Activated CD4-positive, alpha-beta T cell treated with anti-CD3 and anti-CD28 coated beads for 4 hours (primary cell): ENCODE data around the gene PNLDC1.

ENCODE experiments used
- DNase-seq, 2 donors: peaks; one replicate each; pipeline ENCODE4 v3.0.0-alpha.2; 2020

The PNLDC1 gene

DNA sequence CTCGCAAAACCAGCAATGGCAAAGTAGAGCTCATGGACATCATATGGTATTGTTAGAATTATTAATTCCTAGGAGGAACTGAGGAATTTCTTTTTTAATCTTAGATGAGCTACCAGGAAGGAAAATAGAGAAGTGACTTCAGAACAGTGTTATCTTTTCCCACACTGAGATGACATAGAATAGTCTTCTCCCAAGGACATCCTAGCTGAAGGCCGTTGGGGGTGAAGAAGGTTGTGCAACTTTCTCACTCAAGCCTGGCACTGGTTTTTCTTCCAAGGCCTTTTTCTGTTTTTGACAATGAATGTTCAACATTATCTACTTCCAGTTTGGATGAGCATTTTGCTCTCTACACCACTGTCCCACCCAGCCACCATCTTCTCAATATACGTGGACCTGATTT is 54.9 kb downstream of the PNLDC1 start:
- DNase-seq: no peak

DNA sequence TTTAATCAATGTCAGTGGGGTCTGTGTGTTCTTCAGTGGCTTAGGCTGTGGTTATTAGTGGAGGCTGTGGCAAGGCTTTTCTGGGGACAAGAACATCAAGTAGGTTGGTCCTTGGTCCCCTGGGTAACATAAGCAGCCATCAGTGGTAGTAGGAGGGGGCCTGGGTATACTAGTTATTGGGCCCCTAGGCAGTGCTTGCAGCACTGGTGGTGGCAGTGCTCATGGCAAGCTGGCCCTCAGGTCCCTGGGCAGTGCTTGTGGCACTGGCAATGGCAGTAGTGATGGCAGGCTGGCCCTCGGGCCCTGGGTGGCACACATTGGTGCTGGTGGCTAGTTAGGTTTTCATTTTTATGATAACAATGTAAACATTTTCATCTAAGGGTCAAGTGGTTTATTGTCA is 58.2 kb downstream of the PNLDC1 start:
- DNase-seq: no peak

DNA sequence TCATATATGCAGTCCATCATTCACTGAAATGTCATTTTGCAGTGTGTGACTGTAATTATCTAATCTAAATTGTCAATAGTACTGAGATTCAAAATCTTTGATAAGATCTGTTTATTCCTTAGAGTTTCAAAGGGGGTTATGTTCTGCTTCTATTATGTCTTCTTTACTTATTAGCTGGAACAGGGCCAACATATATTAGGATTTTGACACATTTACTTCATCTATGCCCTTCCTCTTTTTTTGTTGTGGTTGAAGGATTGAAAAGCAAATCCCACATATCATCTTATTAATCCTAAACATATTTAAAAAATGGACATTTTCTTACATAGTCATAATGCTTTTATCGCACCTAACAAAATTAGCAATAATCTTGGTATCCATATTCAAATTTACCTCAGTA is 60.4 kb downstream of the PNLDC1 start:
- no peak for DNase-seq

DNA sequence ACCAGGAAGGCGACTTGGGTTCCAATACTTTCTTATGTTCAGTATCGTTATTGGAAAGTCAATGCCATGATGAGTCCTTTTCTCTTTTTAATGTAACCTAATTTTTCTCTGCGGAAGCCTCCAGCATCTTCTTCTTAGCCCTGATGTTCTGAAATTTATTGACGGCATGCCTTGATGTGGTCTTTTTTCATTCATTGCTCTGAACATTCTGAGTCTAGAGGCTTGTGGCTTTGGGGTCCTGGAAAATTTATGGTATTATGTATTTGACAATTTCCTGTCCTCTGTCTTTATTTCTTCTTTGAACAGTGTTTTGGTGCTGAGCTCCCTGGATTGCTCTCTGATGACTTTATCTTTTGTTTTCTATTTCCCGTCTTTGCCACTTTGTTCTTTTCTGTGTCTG is 62.0 kb downstream of the PNLDC1 start:
- no peak for DNase-seq

DNA sequence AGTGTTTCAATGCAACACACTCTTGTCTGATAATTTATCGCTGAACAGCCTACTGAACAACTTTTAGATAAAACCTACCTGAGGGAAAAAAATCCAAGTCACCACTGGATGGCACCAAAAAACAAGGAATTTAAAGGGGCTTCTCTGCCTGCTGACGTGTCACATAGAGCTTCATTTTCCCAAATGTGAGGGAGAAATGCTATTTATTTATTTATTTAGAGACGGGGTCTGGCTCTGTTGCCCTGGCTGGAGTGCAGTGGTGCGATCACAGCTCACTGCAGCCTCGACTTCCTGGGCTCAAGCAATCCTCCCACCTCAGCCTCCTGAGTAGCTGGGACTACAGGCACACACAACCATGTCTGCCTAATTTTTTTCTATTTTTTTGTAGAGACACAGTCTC is 63.3 kb downstream of the PNLDC1 start:
- peak in 1 of 2 donors; percentile 36 for DNase-seq

DNA sequence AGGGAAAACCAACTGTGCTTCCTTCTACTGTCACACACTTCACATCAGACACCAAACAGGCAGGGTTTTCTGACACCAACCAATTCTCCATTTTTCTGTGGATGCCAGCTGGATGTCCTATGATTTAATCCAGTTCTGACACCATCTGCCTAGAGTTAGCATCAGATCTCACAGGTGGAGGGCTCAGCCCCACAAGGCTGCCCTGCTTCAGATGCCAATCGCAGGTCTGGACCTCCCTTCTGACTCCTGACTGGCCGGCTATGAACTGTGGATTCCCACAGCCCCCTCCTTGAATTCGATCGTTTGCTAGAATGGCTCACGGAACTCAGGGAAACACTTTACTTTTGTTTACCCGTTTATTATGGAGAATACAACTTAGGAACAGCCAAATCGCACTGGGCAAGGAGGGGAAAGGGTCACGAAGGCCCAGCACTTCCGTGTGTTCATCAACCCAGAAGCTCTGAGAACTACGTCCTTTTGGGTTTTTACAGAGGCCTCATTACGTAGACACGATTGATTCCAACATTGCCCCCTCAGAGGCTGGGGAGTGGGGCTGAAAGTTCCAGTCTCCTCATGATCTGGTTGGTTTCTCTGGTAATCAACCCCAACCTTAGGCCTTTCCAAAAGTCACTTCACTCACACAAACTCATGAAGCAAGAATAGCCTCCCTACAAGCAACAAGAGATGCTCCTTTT is 65.3 kb downstream of the PNLDC1 start:
- DNase-seq: no peak

DNA sequence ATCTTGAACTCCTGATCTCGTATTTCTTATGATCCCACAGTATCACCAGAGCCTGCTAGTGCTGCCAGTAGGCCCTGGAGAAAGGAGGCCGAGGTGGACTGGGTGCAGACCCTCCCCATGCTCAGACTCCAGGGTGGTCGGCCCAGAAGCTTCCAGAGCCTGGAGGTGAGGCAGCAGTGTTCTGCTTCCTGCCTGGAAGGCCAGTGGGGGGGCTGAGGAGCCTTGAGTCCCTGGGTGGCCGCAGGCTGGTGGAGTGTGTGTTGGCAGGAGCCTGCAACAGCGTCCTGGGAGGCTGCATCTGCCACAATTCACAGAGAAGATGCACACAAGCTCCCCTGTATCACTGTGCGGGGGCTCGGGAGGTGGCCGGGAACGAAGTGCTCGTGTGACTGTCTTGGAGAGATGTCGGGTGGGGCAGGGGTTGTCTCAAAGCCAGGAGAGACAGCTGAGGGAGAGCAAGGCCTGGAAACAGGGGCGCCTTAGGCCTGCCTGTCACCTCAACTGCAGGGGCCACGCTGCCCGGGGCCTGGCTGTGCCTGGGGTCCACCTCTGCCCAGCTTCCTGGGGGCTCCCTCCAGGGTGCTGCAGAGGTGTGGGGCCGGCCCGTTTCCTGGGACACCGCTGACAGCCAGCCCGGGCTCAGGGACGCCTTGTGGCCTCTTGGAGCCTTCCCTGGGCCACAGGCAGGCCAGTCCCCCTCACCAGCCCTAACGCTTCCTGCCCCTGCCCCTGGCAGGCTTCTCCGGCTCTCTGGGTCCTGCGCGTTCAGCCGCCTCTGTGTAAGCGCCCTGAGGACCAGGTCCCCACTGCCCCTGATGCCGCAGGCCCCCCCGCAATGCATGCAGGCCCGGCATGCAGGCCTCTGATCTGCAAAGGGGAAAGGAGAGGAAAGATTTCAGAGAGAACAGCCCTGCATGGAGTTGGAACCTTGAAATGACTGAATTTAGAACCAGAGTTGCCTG is 66.5 kb downstream of the PNLDC1 start:
- DNase-seq: no peak
